NOMO-1 treated with dmso at 0.1 percent for 144 hours (cell line): ENCODE results near the gene RASGRF1.

ENCODE experiments used
- DNase-seq: peaks from one replicate; lab custom pipeline; 2025; ENCODE audit not compliant: unreplicated experiment; lab: John Stamatoyannopoulos, UW

The RASGRF1 gene

DNA sequence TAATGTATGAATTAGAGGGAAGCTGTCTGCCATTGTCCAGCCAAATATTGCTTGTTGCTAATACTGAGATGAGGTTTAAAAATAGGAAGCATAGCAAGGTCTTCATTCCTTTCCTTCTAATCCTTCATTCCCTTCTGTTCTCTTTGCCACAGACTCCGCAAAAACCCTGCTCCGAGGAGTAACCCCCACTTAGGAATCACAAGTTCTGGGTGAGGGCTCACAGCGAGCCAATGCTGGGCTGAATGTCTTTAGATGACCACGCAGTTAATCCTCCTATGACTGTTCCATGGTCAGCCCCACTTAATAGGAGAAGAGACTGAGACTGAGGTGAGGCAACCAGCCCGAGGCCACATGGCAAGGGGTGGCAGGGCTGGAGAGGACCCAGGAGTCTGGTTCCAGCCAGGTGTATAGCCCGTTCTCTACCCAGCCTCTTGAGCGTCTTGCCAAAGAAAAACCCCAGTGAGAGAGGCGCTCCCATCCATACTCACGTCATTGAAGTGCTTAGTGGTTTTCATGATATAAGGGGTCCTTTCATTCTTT is 100.8 kb downstream of the RASGRF1 start:
- DNase-seq: no peak

DNA sequence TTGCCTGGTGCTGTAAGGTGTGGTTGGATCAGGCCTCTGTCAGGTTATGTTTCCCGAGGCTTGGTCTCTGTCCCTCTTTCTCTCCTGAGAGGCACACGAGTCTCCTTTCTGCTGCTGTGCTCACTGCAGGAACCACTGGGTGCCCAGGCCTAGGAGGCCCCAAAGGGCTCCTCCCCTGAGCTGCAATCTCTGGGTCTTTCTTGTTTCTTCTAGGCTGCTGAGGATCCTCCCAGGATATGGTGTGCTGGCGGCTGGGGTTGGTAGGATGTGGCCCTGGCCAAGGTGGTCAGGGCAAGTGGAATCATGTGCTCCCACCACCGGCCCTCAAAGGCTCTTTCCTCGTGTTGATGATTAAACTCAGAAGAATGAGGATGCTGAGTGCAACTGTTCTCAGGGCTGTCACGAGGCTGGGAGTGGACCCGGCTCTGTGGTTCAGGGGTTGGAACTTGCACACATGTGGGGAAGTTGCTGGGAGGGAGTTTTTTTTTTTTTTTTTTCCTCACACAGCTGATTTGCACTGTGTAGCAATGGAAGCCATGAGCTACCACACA is 102.1 kb downstream of the RASGRF1 start:
- DNase-seq: peak; percentile 64

DNA sequence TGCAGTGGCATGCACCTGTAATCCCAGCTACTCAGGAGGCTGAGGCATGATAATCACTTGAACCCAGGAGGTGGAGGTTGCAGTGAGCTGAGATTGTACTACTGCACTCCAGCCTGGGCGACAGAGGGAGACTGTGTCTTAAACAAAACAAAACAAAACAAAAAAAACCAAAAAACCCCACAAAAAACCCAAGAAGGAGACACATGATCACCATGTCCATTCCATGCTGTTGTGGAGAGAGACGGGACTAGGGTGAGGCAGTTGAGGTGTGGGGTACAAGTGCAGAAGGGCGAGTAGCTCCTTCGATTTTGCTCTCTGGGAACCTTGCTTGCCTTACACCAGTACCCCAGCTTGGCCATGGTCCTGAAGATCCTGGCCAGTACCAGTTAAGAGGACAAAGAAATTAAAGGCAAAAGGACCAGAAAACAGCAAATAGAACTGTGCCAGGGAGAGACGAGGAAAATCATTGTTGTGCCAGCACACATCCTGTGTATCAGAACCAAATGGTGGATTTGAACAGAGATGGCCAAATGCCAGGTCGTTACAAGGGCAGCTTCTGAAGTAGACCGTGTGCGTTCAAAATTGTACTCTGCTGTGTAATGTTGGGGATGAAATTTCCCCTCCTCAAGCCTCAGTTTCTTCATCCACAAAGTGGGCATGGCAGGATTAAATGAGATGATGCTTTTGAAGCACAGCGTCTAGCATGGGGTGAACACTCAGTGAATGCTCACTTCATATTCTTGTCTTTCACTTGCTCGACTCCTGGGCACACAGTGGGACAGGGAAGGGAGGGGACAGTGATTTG is 102.8 kb downstream of the RASGRF1 start:
- DNase-seq: no peak

DNA sequence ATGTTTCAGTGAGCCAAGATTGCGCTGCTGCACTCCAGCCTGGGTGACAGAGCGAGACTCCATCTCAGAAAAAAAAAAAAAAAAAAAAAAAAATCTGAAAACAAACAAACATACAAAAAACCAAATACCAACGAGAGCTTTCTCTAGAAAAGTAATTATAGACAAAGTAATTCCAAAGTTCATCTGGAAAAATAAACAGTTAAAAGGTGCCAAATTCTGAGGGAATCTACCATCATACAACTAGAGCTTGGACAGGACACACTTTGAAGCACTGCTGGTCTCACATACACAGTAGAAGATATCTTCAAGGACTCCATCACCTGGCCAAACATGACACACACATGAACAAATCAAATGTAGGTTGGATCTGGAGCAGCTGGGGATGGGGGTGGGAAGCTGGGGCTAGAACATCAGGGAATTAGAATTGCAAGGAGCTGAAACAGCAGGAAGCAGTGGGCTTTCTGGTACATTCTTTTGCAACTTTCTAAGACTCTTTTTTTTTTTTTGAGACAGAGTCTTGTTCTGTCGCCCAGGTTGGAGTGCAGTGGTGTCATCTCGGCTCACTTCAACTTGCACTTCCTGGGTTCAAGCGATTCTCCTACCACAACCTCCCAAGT is 104.6 kb downstream of the RASGRF1 start:
- no peak for DNase-seq

DNA sequence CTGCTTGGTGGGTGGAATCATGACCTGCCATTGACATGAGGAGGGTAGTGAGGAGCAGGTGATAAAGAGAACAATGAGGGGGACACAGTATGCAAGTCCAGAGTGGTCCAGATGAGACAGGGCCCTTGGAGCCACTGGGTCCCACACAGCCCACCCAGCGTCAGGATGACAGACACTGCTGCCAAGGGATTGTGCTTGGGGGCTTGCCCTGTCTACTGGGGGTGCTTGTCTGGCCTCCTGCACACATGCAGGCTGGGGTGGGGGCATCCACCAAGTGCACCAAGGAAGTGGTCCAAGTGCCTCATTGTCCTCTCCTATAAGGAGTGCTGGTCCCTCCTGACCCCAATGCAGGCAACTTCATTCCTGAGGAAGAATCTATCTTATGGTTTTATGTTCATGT is 106.5 kb downstream of the RASGRF1 start:
- DNase-seq: no peak

DNA sequence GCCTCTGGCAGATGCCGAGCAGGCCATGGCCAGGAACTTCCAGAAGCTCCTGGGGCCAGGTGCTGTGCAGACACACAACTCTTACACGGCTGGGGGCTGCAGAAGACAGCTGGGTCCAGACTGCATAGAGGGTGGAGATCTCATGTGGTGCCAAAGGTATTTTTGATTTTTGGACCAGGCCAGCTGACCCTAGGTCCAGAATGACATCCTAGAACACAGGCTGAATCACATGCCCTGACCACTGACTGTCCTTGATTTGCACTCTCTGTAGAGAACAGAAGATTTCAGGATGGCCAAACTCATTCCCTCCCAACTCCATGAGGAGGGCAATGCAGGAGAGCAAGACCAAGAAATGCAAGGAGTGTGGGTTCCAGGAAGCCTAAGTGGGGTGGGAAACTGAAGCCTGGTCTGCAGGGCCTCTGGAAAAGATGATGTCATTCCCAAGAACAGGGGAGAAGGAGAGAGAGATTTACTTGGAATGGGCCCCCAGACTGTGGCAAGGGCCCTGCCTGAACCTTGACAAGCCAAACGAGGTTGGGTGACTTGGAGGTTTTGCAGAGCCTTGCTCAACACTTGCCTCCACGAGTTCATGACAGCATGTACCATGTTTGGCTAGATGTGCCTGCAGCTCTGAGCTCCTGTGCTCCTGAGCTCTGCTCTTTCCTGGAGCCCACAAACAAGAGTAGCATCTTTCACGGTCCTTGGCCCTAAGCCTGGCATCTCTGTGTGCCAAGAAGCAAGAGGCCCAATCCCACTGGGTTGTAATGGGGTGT is 107.2 kb downstream of the RASGRF1 start:
- DNase-seq: no peak

DNA sequence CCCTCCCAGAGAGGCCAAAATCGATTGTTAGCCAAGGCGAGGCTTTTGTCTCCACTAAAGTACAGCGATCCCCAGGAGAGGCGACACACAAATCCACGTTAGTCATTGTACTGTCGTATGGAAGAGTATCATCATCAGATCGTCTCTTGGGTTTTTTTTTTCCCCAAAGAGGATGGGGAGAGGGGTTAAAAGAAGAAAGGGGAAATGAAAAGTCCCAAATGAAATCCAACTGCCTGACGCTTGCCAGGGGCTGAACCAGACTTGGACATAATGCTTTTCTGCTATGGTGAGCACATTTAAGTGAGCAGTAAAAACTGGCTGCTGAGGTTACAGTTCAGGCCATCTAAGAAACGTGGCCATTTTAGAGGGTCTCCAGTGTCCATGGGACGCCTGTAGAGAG is 107.8 kb downstream of the RASGRF1 start:
- no peak for DNase-seq

DNA sequence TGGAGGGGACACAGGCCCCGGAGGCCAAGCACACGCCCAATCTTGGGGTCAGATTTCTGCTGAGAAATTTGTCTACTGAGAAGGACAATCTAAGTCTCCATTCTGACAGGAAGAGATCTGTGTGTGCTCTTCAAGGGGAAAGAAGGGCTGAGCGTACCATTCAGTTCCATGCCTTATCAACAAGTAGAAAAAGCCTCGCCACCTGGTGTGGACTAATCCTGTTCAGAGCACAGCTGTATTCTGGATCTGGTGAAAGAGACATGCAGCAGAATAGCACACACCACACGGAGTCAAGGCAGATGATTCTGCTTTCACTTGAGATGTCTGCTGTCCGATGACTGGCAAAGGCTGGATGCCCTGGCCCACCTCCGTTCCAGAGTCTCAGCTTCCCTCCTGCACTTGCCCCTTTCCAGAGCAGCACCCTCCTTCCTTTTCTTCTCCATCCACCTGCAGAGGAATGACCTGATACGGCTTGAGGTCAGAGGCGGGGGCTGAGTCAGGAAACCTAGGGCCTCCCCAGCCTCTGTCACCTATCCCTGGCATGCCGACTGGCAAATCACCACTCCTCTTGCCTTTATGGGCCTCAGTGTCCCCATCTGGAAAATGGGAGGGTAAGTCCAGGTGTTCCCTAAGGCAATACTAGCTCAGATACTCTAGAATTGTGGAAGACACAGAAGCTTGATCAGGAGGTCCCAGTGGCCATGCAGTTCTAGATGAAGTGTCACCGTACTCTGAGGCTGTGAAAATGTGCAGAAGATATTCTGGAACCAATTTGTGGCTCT is 108.9 kb downstream of the RASGRF1 start:
- DNase-seq: no peak

DNA sequence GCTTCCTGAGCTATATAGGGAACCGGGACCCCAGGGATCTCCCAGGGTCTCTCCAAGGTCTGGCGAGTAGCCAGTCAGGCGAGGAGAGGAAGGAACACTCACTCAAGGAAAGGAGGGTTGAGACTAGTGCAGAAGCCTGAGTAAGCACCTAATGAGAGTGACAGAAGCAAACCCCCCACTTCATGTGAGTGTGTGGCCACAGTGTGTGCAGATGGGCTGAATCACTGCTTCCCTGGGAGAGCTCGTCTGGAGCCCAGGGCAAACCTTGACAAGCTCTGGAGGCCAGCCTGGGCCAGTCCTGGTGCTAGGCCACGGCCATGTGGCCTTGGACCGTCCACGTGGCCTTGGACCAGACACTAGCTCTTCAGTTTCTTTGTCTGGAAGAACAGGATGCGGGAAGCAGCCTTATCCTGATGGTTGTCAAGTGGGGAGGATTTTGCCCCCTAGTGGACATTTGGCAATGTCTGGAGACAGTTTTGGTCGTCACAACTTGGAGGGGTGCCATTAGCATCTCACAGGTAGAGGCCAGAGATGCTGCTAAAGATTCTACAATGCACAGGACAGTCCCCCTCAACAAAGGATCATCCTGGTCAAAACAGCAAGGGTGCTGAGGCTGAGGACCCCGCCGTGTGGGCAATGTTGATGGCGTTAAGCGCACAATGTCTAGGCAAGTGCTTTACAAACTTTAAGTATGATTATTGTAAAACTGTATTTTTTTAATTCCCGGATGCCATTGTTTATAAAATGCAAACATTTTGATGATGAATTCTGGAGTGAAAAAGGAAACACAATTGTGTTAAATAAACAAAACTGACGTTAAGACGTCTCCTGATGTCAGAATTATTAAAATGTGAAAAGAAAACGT is 110.9 kb downstream of the RASGRF1 start:
- DNase-seq: no peak

DNA sequence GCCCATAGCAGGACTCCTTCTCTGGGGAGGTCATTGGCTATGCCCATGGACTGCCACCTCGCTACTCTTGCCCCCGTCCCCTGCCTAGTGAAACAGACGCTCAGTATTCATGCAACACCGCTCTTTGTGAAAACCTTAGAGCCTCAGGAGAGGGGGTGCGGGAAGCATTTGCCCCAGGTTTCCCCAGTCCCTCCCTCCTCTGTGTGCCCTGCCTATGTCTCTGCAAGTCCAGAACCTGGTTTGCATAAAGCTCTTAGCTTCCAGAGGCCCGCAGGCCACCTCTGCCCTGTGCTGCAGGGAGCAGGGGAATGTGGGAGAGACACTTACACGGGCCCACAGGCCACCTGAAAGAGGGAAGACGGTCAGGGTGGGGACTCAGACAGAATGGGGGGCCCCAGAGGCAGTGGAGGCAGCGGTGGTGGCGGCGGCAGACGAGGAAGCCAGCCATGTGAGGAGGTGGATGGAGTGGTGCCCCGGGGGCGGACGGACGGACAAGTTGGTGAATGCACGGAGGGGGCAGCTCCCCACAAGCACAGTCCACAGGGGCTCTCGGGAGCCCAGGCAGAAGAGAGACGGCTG is 111.9 kb downstream of the RASGRF1 start:
- DNase-seq: no peak

DNA sequence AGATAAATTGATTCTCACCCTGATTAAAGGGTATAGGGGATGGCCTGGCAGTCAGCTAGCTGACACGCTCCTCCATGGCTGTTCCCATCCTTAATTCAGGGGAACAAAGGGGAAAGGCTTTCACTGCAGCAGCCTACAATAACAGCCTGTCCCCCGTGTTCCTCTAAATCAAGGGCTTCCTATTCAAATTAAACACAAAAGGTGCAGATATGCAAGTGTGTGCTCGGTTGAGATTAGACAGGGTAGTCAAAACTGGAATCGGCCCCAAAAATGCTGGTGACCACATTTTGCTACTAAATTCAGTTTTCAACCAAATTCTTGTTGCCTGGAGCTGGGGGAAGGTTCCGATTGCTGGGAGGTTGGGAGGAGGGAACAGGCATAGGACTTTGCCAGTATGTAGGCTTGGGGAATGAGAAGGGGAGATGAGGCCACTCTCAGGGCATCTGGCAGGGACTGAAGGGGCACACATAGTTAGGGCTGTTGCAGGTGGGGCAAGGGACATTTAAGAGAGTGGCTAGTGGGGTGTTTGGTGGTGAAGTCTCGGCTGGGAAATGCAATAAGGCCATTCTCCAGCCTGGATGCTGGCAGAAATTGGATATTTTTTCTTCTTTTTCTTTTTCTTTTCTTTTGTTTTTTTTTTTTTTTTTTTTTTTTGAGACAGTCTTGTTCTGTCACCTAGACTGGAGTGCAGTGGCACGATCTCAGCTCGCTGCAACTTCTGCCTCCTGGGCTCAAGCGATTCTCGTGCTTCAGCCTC is 112.8 kb downstream of the RASGRF1 start:
- DNase-seq: no peak

DNA sequence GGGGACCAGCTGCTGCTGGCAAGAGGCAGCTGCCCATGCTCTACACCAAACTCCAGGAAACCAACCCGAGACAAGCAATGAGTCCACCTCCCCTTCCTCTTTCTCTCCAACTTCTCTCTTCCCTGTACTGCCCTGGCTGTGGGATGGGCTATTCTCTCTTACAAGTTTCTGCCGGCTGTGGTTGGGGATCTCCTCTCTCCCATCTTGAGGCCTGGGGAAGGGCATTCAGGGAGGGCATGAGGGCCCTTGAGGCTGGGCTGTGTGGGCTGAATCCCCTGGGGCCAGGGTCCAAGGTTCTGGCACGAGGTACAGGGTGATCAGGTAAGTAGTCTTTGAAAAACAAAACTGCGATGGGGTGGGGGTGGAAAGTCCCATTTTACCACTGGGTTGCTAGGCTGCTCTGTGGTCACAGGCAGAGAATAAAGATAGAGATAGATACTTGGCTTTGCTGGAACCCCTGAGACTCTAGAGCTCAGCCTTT is 113.4 kb downstream of the RASGRF1 start:
- DNase-seq: peak; percentile 41

DNA sequence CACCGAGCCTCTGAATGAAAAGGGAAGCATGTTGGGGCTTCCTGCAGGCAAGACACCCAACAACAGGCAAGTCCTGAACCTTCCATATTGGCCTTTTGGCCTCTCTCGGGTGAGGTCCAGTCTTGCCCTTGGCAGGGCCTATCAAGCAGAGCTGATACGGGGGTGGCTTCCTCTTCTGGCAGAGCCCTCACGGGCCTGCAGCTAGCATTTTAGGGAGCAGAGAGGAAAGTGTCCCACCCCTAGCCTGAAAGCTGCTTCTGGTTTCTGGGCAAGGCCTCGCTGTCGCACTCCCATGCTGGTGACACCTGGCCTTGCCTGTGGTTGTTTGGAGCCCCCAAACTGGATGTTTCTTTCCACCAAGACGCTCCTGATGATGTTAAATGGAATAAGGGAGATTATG is 113.9 kb downstream of the RASGRF1 start:
- no peak for DNase-seq

DNA sequence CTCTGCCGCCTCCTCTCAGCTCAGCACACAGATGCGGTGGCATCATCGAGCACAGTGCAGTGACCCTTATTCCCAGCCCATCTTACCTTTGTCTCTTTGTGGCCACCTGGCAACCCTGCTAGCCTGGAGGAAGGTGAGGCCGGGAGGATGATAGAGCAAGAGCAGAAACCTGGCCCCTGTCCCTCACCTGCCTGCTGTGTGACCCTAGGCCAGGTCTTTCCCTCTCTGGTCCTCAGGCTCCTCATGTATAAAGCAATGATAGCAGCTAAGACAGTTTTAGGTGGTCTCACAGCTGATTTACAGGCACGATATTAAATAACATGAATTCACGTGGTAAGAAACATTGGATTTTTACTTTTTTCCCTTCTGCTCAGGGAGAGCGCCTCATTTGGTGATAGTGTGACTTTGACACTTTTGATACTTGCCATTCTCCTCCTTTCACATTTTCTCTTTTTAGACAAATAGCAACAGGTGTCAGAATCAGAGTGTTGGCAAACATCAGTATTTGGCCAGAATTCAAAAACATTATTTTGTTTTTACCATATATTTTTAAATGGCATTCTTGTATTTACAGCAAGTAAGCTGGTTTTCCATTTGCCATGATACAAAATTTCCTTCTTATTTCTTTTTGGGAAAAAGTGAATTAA is 116.2 kb downstream of the RASGRF1 start:
- DNase-seq: no peak

DNA sequence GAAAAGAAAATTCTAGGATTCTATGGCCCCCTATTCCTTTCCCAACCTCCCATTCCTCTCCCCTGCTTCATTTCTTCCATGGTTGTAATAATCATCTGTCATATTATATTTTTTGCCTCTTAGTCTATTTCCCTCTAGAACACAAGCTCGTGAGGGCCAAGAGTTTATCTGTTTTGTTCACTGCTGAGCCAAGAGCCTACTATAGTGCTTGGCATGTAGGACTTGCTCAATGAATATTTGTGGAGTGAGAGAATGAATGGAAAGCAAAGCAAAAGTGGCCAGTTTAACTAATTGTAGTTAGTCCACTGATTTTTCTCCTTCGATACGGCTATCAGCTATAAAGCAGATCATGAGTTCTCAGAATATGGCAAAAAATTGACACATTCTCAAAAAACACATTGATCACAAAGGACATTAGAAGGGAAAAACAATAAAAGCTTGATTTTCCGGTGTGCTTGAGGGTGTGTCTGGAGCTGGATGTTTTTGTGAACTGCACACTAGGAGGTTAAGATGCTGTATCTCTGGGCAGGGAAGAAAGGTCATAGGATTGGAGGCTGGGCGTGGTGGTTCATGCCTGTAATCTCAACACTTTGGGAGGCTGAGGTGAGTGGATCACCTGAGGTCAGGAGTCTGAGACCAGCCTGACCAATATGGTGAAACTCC is 120.8 kb downstream of the RASGRF1 start:
- no peak for DNase-seq

DNA sequence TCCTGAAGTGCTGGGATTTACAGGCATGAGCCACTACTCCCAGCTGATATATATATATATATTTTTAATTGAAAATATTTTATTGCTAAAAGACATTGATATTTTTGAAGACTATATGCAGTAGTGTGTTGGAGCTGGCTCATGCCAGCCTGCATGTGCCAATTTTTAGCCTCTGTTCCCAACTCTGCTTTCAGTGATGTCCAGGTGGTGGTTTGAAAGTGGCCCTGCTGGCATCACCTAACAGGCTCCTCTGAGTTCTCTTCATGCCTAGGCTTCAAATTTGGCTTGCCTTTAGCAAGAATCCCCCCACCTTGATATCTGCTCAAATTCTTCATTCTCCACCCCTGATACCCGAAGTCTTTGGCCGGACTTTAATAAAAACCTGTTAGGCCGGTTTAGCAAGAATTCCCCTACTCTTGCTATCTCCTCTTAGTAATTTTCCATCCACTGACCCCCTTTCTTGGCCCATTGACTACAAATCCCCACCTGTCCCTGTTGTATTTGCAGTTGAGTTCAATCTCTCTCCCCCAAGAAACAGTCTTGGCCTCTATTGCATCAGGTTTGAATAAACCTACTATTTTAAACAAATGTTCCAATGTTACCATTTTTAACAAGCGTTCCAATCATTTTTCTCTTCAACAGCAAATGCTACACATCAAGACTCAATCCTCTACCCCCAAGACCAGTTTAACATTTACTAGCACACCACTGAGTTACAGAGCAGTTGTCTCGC is 121.9 kb downstream of the RASGRF1 start:
- no peak for DNase-seq

DNA sequence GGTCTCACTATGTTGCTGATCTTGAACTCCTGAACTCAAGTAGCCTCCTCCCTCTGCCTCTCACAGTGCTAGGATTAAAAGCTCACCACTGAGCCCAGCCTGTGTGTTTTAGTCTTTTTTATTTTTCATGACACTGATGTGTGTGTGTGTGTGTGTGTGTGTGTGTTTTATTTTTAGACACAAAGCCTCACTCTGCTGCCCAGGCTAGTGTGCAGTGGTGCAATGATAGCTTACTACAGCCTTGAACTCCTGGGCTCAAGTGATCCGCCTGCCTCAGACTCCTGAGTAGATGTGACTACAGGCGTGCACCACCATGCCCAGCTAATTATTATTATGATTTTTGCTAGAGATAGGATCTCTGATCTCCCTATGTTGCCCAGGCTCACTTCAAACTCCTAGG is 122.5 kb downstream of the RASGRF1 start:
- DNase-seq: no peak
